Prostate gland (tissue), 2 donors: ENCODE results near the gene BCL3. TPM values are rescaled to one million over a fixed set of nuclear protein-coding genes. Genes with fewer than 3 reads are reported as not detected.
A peak's percentile ranks its signal among the peaks of the same experiment; 100 is the strongest.

Source experiments
- DNase-seq: peaks from one replicate; pipeline ENCODE4 v3.0.0-alpha.2; 2019; ENCODE audit warnings: low spot score
- H3K27ac ChIP-seq, 2 donors: fragments of 200-600 bp; sonication (generic); 2 replicates each; pipeline ENCODE4 v1.5.1; 2017 to 2019
- H3K27me3 ChIP-seq: fragments of 200-600 bp; sonication (generic); replicated peaks from 2 replicates; pipeline ENCODE4 v1.5.1; 2019; ENCODE audit not compliant: insufficient read depth
- H3K36me3 ChIP-seq, 2 donors: fragments of 200-600 bp; sonication (generic); 1 replicate in 1 of 2; 2 replicates in 1 of 2; pipeline versions ENCODE4 v1.5.1 to v1.8.1; 2017 to 2019
- H3K4me1 ChIP-seq: fragments of 200-600 bp; sonication (generic); replicated peaks from 2 replicates; pipeline ENCODE4 v1.5.1; 2019
- H3K4me3 ChIP-seq, 2 donors: fragments of 200-600 bp; sonication (generic); 2 replicates each; pipeline ENCODE4 v1.5.1; 2017 to 2019
- H3K9me3 ChIP-seq: fragments of 200-600 bp; sonication (generic); 2 replicates; pipeline ENCODE4 v1.5.1; 2017
- POLR2A ChIP-seq: fragments of 450-650 bp; IDR thresholded peaks from one replicate; pipeline ENCODE4 v1.6.1; 2016; ENCODE audit warnings: antibody characterized with exemption, mild to moderate bottlenecking
- POLR2AphosphoS5 ChIP-seq: sonication (generic); formaldehyde crosslinking; IDR thresholded peaks from one replicate; pipeline ENCODE4 v1.6.1; 2017; ENCODE audit warnings: antibody characterized with exemption
- WGBS: methylation state at CpG from one replicate; pipeline ENCODE4 v1.1.5; 2018; 5-methylcytosine and 5-hydroxymethylcytosine counted together
- intact Hi-C: fragments of 100-400 bp; cut with DNase I; formaldehyde crosslinking; loops from one replicate; pipeline ENCODE4 v1.14.2; 2022
- total RNA-seq, 2 donors: library from RNA; depleted of rRNA; stranded (reverse); fragments of >200 nt; gene quantifications; one replicate each; pipeline ENCODE4 v1.1.0, GENCODE V29; 2016
- TF ChIP-seq, protein P1 (sequence below), 4 experiments: fragments of 200-600 bp in 2 of 4; fragments of 450-650 bp in 2 of 4; sonication (generic) in 2 of 4; IDR thresholded peaks; 1 replicate in 3 of 4; 2 replicates in 1 of 4; pipeline ENCODE4 v1.5.1; 2016 to 2019; ENCODE audit warnings: antibody characterized with exemption in 4 of 4, mild to moderate bottlenecking in 2 of 4, moderate library complexity in 2 of 4

BCL3 gene
- total RNA-seq, 2 donors from 2014 or later, result 22.6 to 44.0 TPM

- H3K27ac ChIP-seq, result peak overlapping the region in 1 of 2 donors; percentile 95
- intact Hi-C loops, result no loop called here
- no peaks in the 10 kb centered on the region for H3K36me3 ChIP-seq
- no peak overlapping the region for H3K4me3 ChIP-seq
- TF ChIP-seq POLR2AphosphoS5, result no peak
- no peak for TF ChIP-seq POLR2A
- TF ChIP-seq, protein P1, sequence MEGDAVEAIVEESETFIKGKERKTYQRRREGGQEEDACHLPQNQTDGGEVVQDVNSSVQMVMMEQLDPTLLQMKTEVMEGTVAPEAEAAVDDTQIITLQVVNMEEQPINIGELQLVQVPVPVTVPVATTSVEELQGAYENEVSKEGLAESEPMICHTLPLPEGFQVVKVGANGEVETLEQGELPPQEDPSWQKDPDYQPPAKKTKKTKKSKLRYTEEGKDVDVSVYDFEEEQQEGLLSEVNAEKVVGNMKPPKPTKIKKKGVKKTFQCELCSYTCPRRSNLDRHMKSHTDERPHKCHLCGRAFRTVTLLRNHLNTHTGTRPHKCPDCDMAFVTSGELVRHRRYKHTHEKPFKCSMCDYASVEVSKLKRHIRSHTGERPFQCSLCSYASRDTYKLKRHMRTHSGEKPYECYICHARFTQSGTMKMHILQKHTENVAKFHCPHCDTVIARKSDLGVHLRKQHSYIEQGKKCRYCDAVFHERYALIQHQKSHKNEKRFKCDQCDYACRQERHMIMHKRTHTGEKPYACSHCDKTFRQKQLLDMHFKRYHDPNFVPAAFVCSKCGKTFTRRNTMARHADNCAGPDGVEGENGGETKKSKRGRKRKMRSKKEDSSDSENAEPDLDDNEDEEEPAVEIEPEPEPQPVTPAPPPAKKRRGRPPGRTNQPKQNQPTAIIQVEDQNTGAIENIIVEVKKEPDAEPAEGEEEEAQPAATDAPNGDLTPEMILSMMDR (IDR thresholded peaks at IDR 0.05), result no peak
- 81% methylated on average over 4 of the region's 4 CpGs for WGBS
- no peak for DNase-seq
- no peaks in the 10 kb centered on the region for H3K9me3 ChIP-seq
- peaks cover 13% of the 10 kb centered on the region for H3K4me1 ChIP-seq
- no peaks in the 10 kb centered on the region for H3K27me3 ChIP-seq
These were observed 46.1 kb downstream of the BCL3 start for GRCh38 chr19:44794610-44795009.

GRCh38 chr19:44795398-44795987, 47.0 kb downstream of the BCL3 start:
- H3K9me3 ChIP-seq, result no peaks in the 10 kb centered on the region
- H3K4me3 ChIP-seq, result no peak overlapping the region
- no peaks in the 10 kb centered on the region for H3K36me3 ChIP-seq
- H3K27me3 ChIP-seq, result no peaks in the 10 kb centered on the region
- peaks cover 15% of the 10 kb centered on the region for H3K4me1 ChIP-seq
- TF ChIP-seq POLR2A (no peak), POLR2AphosphoS5 (no peak)
- TF ChIP-seq, protein P1 (IDR thresholded peaks at IDR 0.05), result no peak
- no peak for DNase-seq
- intact Hi-C loops, result no loop called here
- H3K27ac ChIP-seq, result peak overlapping the region; percentile 94 to 95
- WGBS, result 94% methylated on average over 13 of the region's 13 CpGs

- intact Hi-C loops, result no loop called here
- H3K9me3 ChIP-seq, result no peaks in the 10 kb centered on the region
- H3K27ac ChIP-seq, result peak overlapping the region; percentile 94 to 95
- peak; percentile 81 for TF ChIP-seq POLR2AphosphoS5
- TF ChIP-seq POLR2A, result no peak
- TF ChIP-seq, protein P1 (IDR thresholded peaks at IDR 0.05), result no peak
- 13% methylated on average over 12 of the region's 12 CpGs for WGBS
- H3K36me3 ChIP-seq, result no peaks in the 10 kb centered on the region
- peaks cover 17% of the 10 kb centered on the region for H3K4me1 ChIP-seq
- H3K4me3 ChIP-seq, result no peak overlapping the region
- peak; percentile 89 for DNase-seq
- no peaks in the 10 kb centered on the region for H3K27me3 ChIP-seq
These were observed 48.2 kb downstream of the BCL3 start for GRCh38 chr19:44796701-44797115.

DNA sequence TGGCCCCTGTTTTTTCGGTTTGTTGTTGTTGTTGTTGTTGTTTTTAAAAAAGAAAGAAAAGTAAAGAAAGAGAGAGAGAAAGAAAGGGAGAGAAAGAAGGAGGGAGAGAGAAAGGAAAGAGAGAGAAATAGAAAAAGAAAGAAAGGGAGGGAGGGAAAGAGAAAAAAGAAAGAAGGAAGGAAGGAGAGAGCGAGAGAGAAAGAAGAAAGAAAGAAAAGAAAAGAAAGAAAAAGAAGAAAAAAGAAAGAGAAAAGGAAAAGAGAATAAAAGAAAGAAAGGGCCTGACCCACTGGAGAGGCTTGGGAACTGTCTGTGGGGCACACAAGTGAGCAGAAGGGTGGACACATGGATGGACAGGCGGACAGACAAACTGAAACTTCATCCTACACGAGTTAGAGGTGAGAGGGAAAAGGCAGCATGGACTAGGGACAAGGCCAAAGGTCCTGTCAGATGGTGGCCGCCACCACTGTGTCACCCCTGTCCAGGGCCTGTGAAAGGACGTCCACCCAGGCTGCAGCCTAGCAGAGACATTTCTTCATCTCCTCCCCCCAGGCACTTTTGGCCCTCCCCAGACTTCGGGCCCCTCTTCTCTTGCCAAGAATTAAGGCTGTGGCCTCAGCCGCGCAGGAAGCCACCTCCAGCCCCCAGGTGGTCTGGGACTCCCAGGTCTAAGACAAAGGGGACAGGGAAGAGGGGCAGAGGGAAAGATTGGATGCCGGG, 51.3 kb downstream of the BCL3 start:
- Histone ChIP-seq H3K4me3 (no peak overlapping the region), H3K9me3 (no peaks in the 10 kb centered on the region), H3K27ac (peak overlapping the region in 1 of 2 donors; percentile 95), H3K4me1 (peaks cover 17% of the 10 kb centered on the region), H3K36me3 (no peaks in the 10 kb centered on the region), H3K27me3 (no peaks in the 10 kb centered on the region)
- 73% methylated on average over 10 of the region's 10 CpGs for WGBS
- TF ChIP-seq POLR2A (no peak), POLR2AphosphoS5 (no peak)
- TF ChIP-seq, protein P1 (IDR thresholded peaks at IDR 0.05), result no peak
- intact Hi-C loops, result loop anchor here (1.0 kb wide), 1 partner anchor 45 kb away; no protein-coding TSS in a partner anchor
- DNase-seq, result no peak
